Measurements from ENCODE around the gene TNFAIP8. TPM values are rescaled to one million over a fixed set of nuclear protein-coding genes. Genes with fewer than 3 reads are reported as not detected.

The TNFAIP8 gene
- total RNA-seq, 4 donors from 2014 or later = 9.8 to 28.1 (median 22.5) TPM

DNA sequence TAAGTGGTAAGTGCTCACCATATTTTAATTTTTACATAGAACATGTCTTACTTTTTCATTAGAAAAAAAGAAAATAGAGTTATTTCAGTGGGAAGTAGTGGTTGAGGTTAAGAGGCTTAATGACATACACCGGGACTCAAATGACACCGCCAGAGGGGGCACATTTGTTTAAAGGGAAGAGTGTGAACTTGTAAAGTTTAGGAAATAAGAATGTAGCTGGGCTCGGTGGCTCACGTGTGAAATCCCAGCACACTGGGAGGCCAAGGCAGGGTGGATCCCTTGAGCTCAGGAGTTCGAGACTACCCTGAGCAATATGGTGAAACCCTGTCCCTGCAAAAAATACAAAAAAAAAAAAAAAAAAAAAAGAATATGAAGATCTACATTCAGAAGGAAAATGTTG is 43.4 kb upstream of the TNFAIP8 start:
- intact Hi-C loops (cut with DNase I; ENCODE audit: low total_unique reads) = no loop called here
- no peak overlapping the region for H3K4me3 ChIP-seq
- 76 to 83% methylated on average over 5 of the region's 5 CpGs for WGBS, 2 donors (ENCODE audit: low coverage in 1 of 2)
- DNase-seq = no peak
- in situ Hi-C loops (cut with MboI; ENCODE audit: low pct_ligation_motif_present in 1 of 4, low pct_unique_long_range_greater_than_20kb in 1 of 4, low sequenced_read_pairs in 3 of 4) = no loop called here
- H3K9me3 ChIP-seq = no peaks in the 10 kb centered on the region
- H3K27me3 ChIP-seq = no peaks in the 10 kb centered on the region
- H3K4me1 ChIP-seq = peaks cover 0 to 28% (median 3%) of the 10 kb centered on the region in 4 donors
- TF ChIP-seq POLR2A (IDR thresholded peaks at IDR 0.05) (no peak), POLR2AphosphoS5 (IDR thresholded peaks at IDR 0.05) (no peak), CTCF (IDR thresholded peaks at IDR 0.05) (no peak), EP300 (IDR thresholded peaks at IDR 0.05; ENCODE audit: low read depth) (no peak)
- no peaks in the 10 kb centered on the region for H3K36me3 ChIP-seq
- H3K27ac ChIP-seq = no peak overlapping the region

DNA sequence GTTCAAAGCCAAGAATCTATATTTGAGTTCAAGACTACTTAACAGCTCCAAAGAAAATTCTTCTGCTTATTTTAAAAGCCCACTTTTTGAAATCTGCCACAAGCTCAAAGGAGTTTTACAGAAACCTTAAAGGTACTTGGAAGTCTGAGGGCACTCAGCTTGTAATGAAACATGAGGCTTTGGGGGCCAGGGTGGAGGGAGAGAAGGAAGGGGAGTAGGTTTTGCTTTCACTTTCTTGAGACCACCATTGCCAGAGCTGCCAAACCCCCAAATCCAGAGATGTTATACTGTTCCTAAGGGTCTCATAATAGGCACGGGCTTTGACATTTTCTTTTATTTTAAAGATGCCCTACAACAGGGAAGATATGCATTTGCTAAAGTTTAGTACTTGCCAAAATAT is 42.6 kb upstream of the TNFAIP8 start:
- in situ Hi-C loops (cut with MboI; ENCODE audit: low pct_ligation_motif_present in 1 of 4, low pct_unique_long_range_greater_than_20kb in 1 of 4, low sequenced_read_pairs in 3 of 4) (no loop called here), intact Hi-C loops (cut with DNase I; ENCODE audit: low total_unique reads) (no loop called here)
- no peaks in the 10 kb centered on the region for H3K27me3 ChIP-seq
- no peaks in the 10 kb centered on the region for H3K9me3 ChIP-seq
- no peak for TF ChIP-seq POLR2AphosphoS5 (IDR thresholded peaks at IDR 0.05)
- no peak for TF ChIP-seq EP300 (IDR thresholded peaks at IDR 0.05; ENCODE audit: low read depth)
- no peak for TF ChIP-seq POLR2A (IDR thresholded peaks at IDR 0.05)
- TF ChIP-seq CTCF (IDR thresholded peaks at IDR 0.05) = no peak
- peak overlapping the region in 2 of 4 donors; percentile 16 for H3K27ac ChIP-seq
- DNase-seq = no peak
- H3K4me3 ChIP-seq = no peak overlapping the region
- 67 to 71% methylated on average over 1 of the region's 1 CpG for WGBS, 2 donors (ENCODE audit: low coverage in 1 of 2)
- peaks cover 0 to 21% (median 3%) of the 10 kb centered on the region in 4 donors for H3K4me1 ChIP-seq
- H3K36me3 ChIP-seq = no peaks in the 10 kb centered on the region

GRCh38 chr5:119313658-119314605 is 41.9 kb upstream of the TNFAIP8 start:
- intact Hi-C loops (cut with DNase I; ENCODE audit: low total_unique reads) = no loop called here

More at GRCh38 chr5:119313658-119314605, 41.9 kb upstream of the TNFAIP8 start:
- TF ChIP-seq POLR2AphosphoS5 (IDR thresholded peaks at IDR 0.05) (no peak), CTCF (IDR thresholded peaks at IDR 0.05) (no peak), EP300 (IDR thresholded peaks at IDR 0.05; ENCODE audit: low read depth) (no peak), POLR2A (IDR thresholded peaks at IDR 0.05) (no peak)
- WGBS, 2 donors (ENCODE audit: low coverage in 1 of 2) = 67 to 100% methylated on average over 1 to 5 of the region's 5 CpGs
- in situ Hi-C loops (cut with MboI; ENCODE audit: low pct_ligation_motif_present in 1 of 4, low pct_unique_long_range_greater_than_20kb in 1 of 4, low sequenced_read_pairs in 3 of 4) = no loop called here
- DNase-seq = no peak
- Histone ChIP-seq H3K4me1 (peaks cover 0 to 18% (median 3%) of the 10 kb centered on the region in 4 donors), H3K36me3 (no peaks in the 10 kb centered on the region), H3K27me3 (no peaks in the 10 kb centered on the region), H3K27ac (peak overlapping the region in 2 of 4 donors; percentile 16 to 27), H3K4me3 (no peak overlapping the region), H3K9me3 (no peaks in the 10 kb centered on the region)

Measured in transverse colon (tissue), 4 donors.